ENCODE results near the gene SCARB1.
"Not testable (repeated sequence)": the region's sequence is repeated elsewhere in the genome, so short reads cannot be mapped to it uniquely, and the experiment has no call there.

The SCARB1 gene

DNA sequence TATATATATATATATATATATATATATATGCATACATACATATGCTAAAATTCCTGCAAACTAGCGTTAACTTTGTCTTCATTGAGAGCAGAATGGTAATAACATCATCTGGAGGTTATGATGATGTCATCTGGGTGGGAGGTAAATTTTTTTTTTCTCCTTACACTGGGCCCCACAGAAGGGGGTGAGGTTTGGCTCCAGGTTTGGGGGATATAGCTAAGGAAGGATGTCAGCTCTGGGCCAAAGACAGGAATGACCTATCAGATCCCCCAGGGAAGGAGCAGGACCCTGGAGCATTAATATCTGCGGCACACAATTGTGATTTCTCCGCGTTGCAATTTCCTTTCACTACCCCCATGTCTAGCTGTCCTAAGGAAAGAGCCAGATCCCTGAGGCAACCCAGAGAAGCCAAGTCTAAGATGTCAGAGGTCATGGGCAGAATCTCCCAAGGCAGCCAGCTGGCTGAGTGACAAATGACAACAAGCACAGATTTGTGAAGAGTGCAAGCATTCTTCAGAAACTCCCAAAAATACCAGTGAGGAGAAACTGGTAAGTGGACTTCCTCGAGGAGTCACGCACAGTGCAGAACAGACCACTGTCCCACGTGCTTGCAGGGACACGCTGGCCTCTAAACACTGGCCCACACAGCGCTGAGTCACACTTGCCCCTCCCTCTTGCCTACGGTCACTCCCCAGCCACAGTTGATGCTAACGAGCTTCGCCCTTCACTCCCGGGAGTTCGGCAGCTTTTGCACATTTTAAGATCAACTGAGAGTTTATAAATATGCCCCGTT, 40.8 kb upstream of the SCARB1 start:
- TF ChIP-seq, protein P1, sequence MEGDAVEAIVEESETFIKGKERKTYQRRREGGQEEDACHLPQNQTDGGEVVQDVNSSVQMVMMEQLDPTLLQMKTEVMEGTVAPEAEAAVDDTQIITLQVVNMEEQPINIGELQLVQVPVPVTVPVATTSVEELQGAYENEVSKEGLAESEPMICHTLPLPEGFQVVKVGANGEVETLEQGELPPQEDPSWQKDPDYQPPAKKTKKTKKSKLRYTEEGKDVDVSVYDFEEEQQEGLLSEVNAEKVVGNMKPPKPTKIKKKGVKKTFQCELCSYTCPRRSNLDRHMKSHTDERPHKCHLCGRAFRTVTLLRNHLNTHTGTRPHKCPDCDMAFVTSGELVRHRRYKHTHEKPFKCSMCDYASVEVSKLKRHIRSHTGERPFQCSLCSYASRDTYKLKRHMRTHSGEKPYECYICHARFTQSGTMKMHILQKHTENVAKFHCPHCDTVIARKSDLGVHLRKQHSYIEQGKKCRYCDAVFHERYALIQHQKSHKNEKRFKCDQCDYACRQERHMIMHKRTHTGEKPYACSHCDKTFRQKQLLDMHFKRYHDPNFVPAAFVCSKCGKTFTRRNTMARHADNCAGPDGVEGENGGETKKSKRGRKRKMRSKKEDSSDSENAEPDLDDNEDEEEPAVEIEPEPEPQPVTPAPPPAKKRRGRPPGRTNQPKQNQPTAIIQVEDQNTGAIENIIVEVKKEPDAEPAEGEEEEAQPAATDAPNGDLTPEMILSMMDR (IDR thresholded peaks at IDR 0.05; ENCODE audit: low read depth, low read length, missing control alignments): no peak
- DNase-seq (ENCODE audit: low read depth): no peak
- no peak overlapping the region for H3K4me3 ChIP-seq (ENCODE audit: low read depth, low read length)

DNA sequence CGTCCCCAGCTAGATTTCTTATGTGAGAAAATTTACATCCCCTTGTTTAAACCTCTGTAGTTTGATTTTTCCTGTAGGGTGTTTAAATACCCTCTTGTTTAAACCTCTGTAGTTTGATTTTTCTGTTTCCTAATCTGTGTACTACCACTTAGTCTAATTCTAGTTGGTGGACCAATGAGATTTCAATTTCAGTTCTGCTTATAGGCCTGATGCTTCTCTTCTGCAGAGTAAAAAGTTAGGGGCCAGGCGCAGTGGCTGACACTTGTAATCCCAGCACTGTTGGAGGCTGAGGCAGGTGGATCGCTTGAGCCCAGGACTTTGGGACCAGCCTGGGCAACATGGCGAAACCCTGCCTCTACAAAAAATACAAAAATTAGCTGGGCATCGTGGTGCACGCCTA, 39.3 kb upstream of the SCARB1 start:
- DNase-seq (ENCODE audit: low read depth): no peak
- TF ChIP-seq, protein P1 (IDR thresholded peaks at IDR 0.05; ENCODE audit: low read depth, low read length, missing control alignments): no peak
- H3K4me3 ChIP-seq (ENCODE audit: low read depth, low read length): no peak overlapping the region

GRCh38 chr12:124901003-124901402, 37.3 kb upstream of the SCARB1 start:
- no peak for DNase-seq (ENCODE audit: low read depth)
- no peak overlapping the region; the same call in 1 of the 2 replicates for H3K4me3 ChIP-seq (ENCODE audit: low read depth, low read length)
- TF ChIP-seq, protein P1 (IDR thresholded peaks at IDR 0.05; ENCODE audit: low read depth, low read length, missing control alignments): no peak

DNA sequence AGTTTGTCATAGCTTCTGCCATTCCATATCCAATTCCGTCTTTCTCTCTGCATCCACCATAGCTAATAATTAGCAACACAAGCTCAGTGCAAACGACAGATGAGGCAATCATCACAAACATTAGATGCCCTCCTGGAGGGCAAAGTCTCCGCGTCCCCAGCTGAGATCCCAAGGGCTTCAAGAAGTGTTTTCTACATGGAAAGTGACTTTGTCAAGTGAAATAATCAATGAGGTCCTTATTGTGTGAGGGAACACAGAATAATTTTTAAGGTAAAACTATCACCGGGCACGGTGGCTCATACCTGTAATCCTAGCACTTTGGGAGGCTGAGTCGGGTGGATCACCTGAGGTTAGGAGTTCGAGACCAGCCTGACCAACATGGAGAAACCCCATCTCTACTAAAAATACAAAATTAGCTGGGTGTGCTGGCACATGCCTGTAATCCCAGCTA, 36.7 kb upstream of the SCARB1 start:
- DNase-seq (ENCODE audit: low read depth); H3K4me3 ChIP-seq (ENCODE audit: low read depth, low read length): not testable (repeated sequence)

DNA sequence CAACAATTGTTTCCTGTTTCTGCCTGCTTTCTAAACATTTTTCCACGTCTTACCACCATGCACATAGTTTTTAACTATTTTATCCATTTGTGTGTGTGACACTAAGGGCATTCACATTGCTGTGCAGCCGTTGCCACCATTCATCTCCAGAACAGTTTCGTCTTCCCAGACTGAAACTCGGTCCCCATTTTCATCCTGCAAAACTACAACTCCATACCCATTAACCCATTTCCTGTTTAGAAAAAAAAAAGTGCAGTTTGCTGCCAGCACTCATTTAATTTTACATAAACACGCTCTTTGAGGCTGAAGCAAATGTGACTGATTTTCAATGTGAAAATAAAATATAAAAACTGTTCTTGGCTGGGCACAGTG, 35.2 kb upstream of the SCARB1 start:
- DNase-seq (ENCODE audit: low read depth): no peak
- TF ChIP-seq, protein P1 (IDR thresholded peaks at IDR 0.05; ENCODE audit: low read depth, low read length, missing control alignments): no peak
- peak overlapping the region; percentile 15; the same call in 1 of the 2 replicates for H3K4me3 ChIP-seq (ENCODE audit: low read depth, low read length)

DNA sequence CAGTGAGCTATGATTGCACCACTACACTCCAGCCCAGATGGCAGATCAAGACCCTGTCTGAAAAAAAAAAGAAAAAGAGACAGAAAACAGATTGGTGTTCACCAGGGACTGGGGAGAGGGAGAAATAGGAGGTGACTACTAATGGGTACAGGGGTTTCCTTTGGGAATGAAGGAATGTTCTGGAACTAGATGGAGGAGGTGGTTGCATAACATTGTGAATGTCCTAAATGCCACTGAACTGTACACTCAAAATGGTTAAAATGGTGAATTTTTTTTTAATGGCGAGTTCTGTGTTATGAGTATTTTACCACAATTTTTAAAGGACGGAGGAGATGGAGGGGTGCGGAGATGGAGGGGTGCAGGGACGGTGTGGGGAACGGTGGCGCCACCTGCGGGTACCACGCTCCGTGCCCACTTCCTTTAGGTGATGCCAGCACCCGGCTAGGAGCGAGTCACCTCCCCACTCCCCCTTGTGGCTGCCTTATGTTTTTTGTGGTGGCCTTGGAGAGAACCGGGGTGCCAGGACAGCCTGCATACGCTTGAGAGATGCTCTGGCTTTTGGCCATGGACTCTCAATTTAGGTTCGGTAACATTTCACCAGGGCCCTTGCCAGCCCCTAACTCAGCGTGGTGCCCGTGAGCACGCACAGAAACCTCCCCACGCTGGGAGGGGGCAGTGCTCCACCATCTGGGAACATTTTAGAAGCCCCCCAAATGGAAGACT, 34.7 kb upstream of the SCARB1 start:
- TF ChIP-seq, protein P1 (IDR thresholded peaks at IDR 0.05; ENCODE audit: low read depth, low read length, missing control alignments): peak; percentile 82
- DNase-seq (ENCODE audit: low read depth): no peak
- H3K4me3 ChIP-seq (ENCODE audit: low read depth, low read length): peak overlapping the region; percentile 15

GRCh38 chr12:124896461-124896860, 32.8 kb upstream of the SCARB1 start:
- no peak for DNase-seq (ENCODE audit: low read depth)
- TF ChIP-seq, protein P1 (IDR thresholded peaks at IDR 0.05; ENCODE audit: low read depth, low read length, missing control alignments): no peak
- no peak overlapping the region for H3K4me3 ChIP-seq (ENCODE audit: low read depth, low read length)
